Breast epithelium (tissue), 4 donors: ENCODE data around the gene MSH3. TPM values are rescaled to one million over a fixed set of nuclear protein-coding genes. Genes with fewer than 3 reads are reported as not detected.
"Not testable (repeated sequence)": the region's sequence is repeated elsewhere in the genome, so short reads cannot be mapped to it uniquely, and the experiment has no call there.

Source experiments
- DNase-seq, 2 donors: peaks; one replicate each; pipeline ENCODE4 v3.0.0-alpha.2; 2019; ENCODE audit warnings: low spot score in 2 of 2
- H3K27ac ChIP-seq, 2 donors: fragments of 200-600 bp; sonication (generic) in 1 of 2; one replicate each; pipeline ENCODE4 v1.5.1; 2016 to 2019; ENCODE audit warnings: mild to moderate bottlenecking in 1 of 2
- H3K27me3 ChIP-seq, 2 donors: fragments of 200-600 bp; sonication (generic) in 1 of 2; one replicate each; pipeline versions ENCODE4 v1.5.1 to v1.6.0; 2017 to 2019; ENCODE audit warnings: control low read depth in 1 of 2, mild to moderate bottlenecking in 1 of 2
- H3K36me3 ChIP-seq: fragments of 200-600 bp; one replicate; pipeline ENCODE4 v1.5.1; 2019
- H3K4me1 ChIP-seq, 2 donors: fragments of 200-600 bp; sonication (generic); one replicate each; pipeline ENCODE4 v1.5.1; 2016 to 2019; ENCODE audit warnings: control low read depth in 1 of 2
- H3K4me3 ChIP-seq, 3 donors: fragments of 200-600 bp; sonication (generic); 1 replicate in 2 of 3; 2 replicates in 1 of 3; pipeline ENCODE4 v1.5.1; 2016 to 2019; ENCODE audit warnings: mild to moderate bottlenecking in 3 of 3, moderate library complexity in 2 of 3
- H3K9me3 ChIP-seq, 2 donors: fragments of 200-600 bp; sonication (generic) in 1 of 2; one replicate each; pipeline ENCODE4 v1.5.1; 2016 to 2019; ENCODE audit warnings: control low read depth in 1 of 2
- POLR2A ChIP-seq: fragments of 450-650 bp; IDR thresholded peaks from one replicate; pipeline ENCODE4 v1.6.1; 2016; ENCODE audit warnings: antibody characterized with exemption, mild to moderate bottlenecking, moderate library complexity
- POLR2AphosphoS5 ChIP-seq, 3 donors: sonication (generic); formaldehyde crosslinking; IDR thresholded peaks; one replicate each; pipeline ENCODE4 v1.6.1; 2017; ENCODE audit warnings: antibody characterized with exemption in 3 of 3
- intact Hi-C: fragments of 100-400 bp; cut with DNase I; formaldehyde crosslinking; loops from one replicate; pipeline ENCODE4 v1.15.1; 2023; ENCODE audit warnings: low total_unique reads
- total RNA-seq, 3 donors: library from RNA; depleted of rRNA; stranded (reverse); fragments of >200 nt; gene quantifications; one replicate each; pipeline ENCODE4 v1.1.0, GENCODE V29; 2016
- TF ChIP-seq, protein P1 (sequence below), 3 donors: fragments of 450-650 bp; IDR thresholded peaks; one replicate each; pipeline ENCODE4 v1.5.1; 2016 to 2017; ENCODE audit warnings: antibody characterized with exemption in 3 of 3, mild to moderate bottlenecking in 3 of 3, moderate library complexity in 3 of 3

Gene MSH3
- total RNA-seq, 3 donors from 2014 or later, result 20.0 to 21.4 (median 21.3) TPM

DNA sequence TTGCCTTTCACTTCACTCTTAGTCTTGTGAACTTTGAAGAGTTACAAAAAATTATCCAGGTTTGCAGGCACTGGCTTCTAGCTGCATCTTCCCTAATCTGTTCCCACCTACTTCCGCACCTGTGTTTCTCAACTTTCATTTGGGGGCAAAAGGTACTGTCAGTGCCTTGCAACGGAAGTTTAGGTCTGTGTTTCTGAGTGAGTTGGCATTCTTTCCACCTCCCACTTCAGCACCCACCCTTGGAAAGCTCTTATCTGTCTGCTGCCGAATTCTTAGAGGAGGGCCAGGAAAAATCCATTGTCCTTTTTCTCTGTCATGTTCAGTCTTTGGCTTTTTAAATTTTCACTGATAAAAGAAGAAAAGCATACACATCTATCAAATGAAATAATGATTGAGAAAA is 216.0 kb downstream of the MSH3 start:
- no peaks in the 10 kb centered on the region for H3K9me3 ChIP-seq
- no peaks in the 10 kb centered on the region for H3K27me3 ChIP-seq
- DNase-seq, result no peak
- intact Hi-C loops, result no loop called here
- no peaks in the 10 kb centered on the region for H3K4me1 ChIP-seq
- no peak overlapping the region for H3K27ac ChIP-seq
- no peaks in the 10 kb centered on the region for H3K36me3 ChIP-seq
- H3K4me3 ChIP-seq, result no peak overlapping the region
- TF ChIP-seq POLR2AphosphoS5 (IDR thresholded peaks at IDR 0.05) (no peak), POLR2A (no peak)
- TF ChIP-seq, protein P1, sequence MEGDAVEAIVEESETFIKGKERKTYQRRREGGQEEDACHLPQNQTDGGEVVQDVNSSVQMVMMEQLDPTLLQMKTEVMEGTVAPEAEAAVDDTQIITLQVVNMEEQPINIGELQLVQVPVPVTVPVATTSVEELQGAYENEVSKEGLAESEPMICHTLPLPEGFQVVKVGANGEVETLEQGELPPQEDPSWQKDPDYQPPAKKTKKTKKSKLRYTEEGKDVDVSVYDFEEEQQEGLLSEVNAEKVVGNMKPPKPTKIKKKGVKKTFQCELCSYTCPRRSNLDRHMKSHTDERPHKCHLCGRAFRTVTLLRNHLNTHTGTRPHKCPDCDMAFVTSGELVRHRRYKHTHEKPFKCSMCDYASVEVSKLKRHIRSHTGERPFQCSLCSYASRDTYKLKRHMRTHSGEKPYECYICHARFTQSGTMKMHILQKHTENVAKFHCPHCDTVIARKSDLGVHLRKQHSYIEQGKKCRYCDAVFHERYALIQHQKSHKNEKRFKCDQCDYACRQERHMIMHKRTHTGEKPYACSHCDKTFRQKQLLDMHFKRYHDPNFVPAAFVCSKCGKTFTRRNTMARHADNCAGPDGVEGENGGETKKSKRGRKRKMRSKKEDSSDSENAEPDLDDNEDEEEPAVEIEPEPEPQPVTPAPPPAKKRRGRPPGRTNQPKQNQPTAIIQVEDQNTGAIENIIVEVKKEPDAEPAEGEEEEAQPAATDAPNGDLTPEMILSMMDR (IDR thresholded peaks at IDR 0.05), result no peak

DNA sequence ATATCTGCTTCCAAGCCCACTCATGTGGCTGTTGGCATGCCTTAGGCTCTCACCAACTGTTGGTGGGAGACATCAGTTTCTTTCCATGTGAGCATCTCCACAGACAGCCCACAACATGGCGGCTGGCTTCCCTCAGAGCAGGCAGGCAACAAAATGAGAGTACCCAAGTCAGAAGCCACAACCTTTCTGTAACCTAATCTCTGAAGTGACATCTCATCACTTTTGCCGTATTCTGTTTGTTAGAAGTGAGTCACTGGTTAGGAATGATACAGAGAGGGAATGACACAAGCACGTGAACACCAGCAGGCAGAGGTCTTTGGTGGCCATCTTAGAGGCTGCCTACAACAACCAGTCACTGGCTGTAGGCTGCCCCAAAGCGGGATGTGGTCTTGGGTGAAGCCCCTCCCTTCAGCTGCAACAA is 217.1 kb downstream of the MSH3 start:
- H3K36me3 ChIP-seq, result no peaks in the 10 kb centered on the region
- H3K4me3 ChIP-seq, result no peak overlapping the region
- intact Hi-C loops, result no loop called here
- H3K4me1 ChIP-seq, result no peaks in the 10 kb centered on the region
- TF ChIP-seq POLR2AphosphoS5 (IDR thresholded peaks at IDR 0.05) (no peak), POLR2A (no peak)
- TF ChIP-seq, protein P1 (IDR thresholded peaks at IDR 0.05), result no peak
- DNase-seq, result no peak
- no peak overlapping the region for H3K27ac ChIP-seq
- no peaks in the 10 kb centered on the region for H3K9me3 ChIP-seq
- no peaks in the 10 kb centered on the region for H3K27me3 ChIP-seq

DNA sequence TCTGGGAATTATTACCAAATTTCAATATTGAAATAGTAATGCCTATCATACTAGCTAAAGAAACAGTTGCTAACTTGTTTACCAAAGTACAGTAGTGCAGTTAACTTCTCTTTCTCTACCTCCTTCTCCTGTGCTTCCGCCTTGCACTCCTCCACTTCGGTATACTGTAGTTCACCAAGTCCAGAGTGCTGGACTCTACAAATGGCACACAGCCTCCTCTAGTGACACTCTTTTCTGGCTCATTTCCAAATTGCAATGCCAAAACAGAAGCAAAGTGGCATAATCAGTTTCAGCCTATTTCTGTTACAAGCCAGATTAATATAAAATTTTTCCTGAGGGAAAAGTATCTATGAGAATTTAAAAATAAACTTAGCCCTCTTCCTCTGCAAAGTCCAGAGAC is 219.7 kb downstream of the MSH3 start:
- Histone ChIP-seq H3K27me3 (no peaks in the 10 kb centered on the region), H3K9me3 (no peaks in the 10 kb centered on the region), H3K36me3 (no peaks in the 10 kb centered on the region), H3K4me1 (no peaks in the 10 kb centered on the region), H3K4me3 (no peak overlapping the region), H3K27ac (no peak overlapping the region)
- TF ChIP-seq, protein P1 (IDR thresholded peaks at IDR 0.05), result no peak
- TF ChIP-seq POLR2AphosphoS5 (IDR thresholded peaks at IDR 0.05), result no peak
- no peak for TF ChIP-seq POLR2A
- intact Hi-C loops, result no loop called here
- no peak for DNase-seq

DNA sequence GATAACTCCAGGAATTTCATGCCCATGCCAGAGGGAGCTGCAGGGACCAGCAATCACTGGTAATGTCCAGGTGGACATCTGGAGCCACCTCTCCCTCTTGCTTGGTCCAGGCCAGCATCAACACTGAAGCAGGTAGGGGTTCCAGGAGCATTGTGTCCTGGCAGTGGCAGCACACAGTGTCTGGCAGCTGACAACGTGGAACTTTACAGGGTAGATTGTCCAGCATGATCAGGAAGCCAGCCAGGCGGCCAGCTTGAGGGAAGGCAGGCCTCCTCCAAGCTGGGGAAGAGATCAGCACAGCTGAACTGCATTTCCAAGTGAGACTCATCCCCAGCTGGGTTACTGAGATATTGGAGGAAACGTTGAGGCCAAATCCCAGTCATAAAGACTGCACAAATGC is 223.1 kb downstream of the MSH3 start:
- no peaks in the 10 kb centered on the region for H3K4me1 ChIP-seq

DNA sequence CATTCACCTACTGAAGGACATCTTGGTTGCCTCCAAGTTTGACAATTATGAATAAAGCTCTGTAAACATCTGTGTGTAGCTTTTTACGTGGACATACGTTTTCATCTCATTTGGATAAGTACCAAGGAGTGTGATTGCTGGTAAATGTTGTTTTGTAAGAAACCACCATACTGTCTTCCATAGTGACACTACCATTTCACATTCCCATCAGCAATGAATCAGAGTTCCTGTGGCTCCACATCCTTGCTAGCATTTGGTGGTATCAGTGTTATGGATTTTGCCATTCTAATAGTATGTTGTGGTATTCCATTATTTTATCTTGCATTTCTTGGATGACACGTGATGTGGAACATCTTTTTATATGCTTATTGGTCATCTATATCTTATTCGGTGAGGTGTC is 227.3 kb downstream of the MSH3 start:
- H3K4me3 ChIP-seq, result no peak overlapping the region
- H3K36me3 ChIP-seq, result no peaks in the 10 kb centered on the region
- H3K9me3 ChIP-seq, result no peaks in the 10 kb centered on the region
- H3K4me1 ChIP-seq, result no peaks in the 10 kb centered on the region
- H3K27me3 ChIP-seq, result no peaks in the 10 kb centered on the region
- H3K27ac ChIP-seq, result no peak overlapping the region
- TF ChIP-seq POLR2AphosphoS5 (IDR thresholded peaks at IDR 0.05) (no peak), POLR2A (no peak)
- TF ChIP-seq, protein P1 (IDR thresholded peaks at IDR 0.05), result no peak
- no peak for DNase-seq
- intact Hi-C loops, result no loop called here

More for the DNA sequence above, 223.1 kb downstream of the MSH3 start:
- Histone ChIP-seq H3K4me3 (no peak overlapping the region), H3K27me3 (no peaks in the 10 kb centered on the region), H3K27ac (no peak overlapping the region), H3K36me3 (no peaks in the 10 kb centered on the region), H3K9me3 (no peaks in the 10 kb centered on the region)
- DNase-seq, result no peak
- intact Hi-C loops, result no loop called here
- TF ChIP-seq, protein P1 (IDR thresholded peaks at IDR 0.05), result no peak
- no peak for TF ChIP-seq POLR2A
- TF ChIP-seq POLR2AphosphoS5 (IDR thresholded peaks at IDR 0.05), result no peak

DNA sequence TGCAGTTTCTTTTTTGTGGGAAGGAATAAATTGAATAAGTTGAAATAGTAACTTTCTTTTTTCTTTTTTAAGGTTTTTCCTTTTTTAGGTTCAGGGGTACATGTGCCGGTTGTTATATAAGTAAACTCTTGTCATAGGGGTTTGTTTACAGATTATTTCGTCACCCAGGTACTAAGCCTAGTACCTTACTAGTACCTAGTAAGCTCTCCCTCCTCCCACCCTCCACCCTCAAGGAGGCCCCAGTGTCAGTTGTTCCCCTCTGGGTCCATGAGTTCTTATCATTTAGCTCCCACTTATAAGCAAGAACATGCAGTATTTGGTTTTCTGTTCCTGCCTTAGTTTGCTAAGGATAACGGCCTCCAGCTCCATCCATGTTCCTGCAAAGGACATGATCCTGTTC is 228.9 kb downstream of the MSH3 start:
- H3K4me1 ChIP-seq, H3K4me3 ChIP-seq, DNase-seq, H3K36me3 ChIP-seq, H3K27ac ChIP-seq, H3K9me3 ChIP-seq, H3K27me3 ChIP-seq, intact Hi-C loops: not testable (repeated sequence)
